GM18873 (cell line): ENCODE data around the gene GGA2.
"Not testable (repeated sequence)": the region's sequence is repeated elsewhere in the genome, so short reads cannot be mapped to it uniquely, and the experiment has no call there.

ENCODE experiments used
- ATAC-seq: cut with Tn5 transposase; IDR thresholded peaks from one replicate; pipeline ENCODE4 v1.9.1; 2021; ENCODE audit warnings: mild to moderate bottlenecking, moderate library complexity, moderate number of reproducible peaks; ENCODE audit not compliant: unreplicated experiment, low FRiP score

GGA2 gene

GRCh38 chr16:23505180-23505665 is 5.1 kb downstream of the GGA2 start:
- ATAC-seq, result no peak

- ATAC-seq, result no peak
Measured at GRCh38 chr16:23504453-23505179, 5.7 kb downstream of the GGA2 start.

- ATAC-seq, result no peak
Measured at GRCh38 chr16:23504076-23504452, 6.2 kb downstream of the GGA2 start.

DNA sequence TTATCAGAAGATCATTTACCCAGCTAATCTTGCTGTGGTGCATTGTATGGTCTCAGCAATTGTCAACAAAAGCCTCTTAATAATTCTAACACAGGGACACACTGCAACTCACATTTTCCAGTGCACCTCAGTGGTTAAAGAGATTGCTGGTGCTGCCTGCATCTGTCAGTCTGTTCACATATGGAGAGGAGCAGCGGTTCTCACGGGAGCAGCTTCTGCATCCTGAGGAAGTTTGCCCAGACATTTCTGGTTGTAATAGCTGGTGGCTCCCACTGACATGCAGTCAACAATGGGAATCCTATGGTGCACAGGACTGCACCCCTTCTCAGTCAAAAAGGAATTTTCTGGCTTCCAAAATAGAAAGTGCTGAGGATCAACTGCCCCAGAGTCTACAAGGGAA is 7.8 kb downstream of the GGA2 start:
- ATAC-seq, result no peak

GRCh38 chr16:23501291-23501690 is 9.0 kb downstream of the GGA2 start:
- ATAC-seq, result no peak

- no peak for ATAC-seq
Measured at GRCh38 chr16:23500862-23501225, 9.4 kb downstream of the GGA2 start.

GRCh38 chr16:23500212-23500861 is 10.0 kb downstream of the GGA2 start:
- no peak for ATAC-seq

DNA sequence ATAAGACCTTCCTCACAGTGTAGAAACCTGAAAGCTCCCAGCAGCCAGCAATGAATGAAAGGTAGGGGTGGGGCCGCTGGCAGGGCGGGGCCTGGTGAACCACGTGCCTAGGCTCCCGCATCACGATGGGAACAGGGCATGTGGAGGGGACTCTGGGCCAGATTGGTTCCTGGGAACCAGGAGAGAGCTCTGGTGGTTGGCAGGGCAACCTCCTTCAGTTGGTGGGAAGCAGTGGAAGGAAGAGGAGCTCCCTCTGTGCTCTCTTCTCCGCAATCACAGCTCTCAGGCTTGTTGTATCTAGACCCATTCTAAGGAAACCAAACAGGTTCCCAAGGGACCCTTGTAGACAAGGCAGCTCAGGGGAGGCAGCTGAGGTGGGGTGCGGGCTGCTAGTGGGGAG is 10.5 kb downstream of the GGA2 start:
- no peak for ATAC-seq

DNA sequence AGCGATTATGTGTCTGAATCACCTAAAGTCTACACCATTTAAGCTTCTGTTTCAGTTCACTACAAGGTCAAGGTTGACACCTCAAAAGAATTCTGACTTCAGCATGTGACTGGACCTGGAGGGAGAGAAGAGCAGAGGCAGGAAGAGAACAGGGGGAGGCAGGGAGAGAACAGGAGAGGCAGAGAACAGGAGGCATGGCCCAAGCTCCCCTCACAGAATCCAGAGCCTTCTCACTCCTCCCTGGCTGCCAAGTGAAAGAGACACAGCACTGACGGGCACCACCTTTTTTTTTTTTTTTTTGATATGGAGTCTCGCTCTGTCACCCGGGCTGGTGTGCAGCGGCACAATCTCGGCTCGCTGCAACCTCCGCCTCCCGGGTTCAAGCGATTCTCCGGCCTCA is 11.4 kb downstream of the GGA2 start:
- no peak for ATAC-seq

DNA sequence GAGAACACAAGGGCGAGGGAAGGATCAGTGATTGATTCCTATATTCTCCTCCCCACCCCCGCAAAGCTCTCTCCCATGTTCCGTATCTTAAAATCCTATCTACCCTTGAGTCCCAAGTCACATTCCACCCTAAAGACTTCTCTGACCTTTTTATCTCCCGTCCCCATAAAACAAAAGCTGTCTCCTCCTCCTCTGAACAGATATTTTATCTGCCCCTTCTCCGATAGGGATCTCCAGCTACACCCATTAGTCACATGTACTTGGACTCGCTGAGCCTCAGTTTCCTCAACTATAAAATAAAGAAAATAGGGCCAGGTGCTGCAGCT is 12.8 kb downstream of the GGA2 start:
- ATAC-seq, result no peak

DNA sequence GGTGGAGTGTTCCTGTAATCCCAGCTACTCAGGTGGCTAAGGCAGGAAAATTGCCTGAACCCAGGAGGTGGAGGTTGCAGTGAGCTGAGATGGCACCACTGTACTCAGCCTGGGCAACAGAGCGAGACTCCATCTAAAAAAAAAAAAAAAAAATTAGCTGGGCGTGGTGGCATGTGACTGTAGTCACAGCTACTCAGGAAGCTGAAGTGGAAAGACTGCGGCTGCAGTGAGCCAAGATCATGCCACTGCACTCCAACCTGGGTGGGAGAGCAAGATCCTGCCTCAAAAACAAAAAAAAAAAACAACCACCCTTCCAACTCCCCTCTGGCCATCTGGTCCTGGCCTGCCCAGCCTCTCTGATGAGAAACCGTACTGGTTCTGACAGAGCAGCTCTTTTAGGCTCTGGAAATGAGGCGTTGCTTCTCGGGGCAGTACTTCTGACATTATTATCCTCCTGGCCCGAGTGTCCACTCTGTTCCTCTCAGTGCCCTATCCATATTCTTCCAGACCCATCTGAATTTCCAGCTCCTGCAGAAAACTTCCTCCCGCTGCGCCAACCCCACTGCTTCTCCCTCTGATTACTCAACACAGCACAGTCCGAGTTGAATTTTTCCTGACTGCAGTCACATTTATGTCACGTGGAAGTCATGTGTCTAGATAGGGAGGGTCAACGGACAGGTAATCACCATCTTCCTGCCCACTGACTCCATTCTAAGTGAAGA is 13.3 kb downstream of the GGA2 start:
- no peak for ATAC-seq

GRCh38 chr16:23495671-23496070 is 14.6 kb downstream of the GGA2 start:
- ATAC-seq, result no peak

DNA sequence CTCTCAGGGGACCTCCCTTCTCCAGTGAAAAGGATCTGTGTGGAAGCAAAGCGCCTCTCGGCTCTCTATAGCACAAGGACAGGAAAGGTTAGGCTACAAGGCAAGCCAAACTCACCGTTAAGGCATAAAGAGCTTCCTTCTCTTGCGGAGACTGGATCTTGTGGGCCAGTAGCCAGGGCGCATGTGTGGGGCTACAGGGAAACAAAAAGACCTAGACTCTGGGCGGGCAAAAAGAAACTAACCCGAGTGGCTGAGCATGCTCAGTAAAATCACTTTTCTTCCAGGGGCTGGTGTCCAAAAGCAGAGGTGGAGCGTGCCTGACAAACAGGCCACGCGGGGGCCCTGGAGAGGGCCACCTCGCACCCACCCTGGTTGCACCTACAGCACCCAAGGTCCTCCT is 16.1 kb downstream of the GGA2 start:
- no peak for ATAC-seq

- no peak for ATAC-seq
Measured at GRCh38 chr16:23491490-23492391, 18.6 kb downstream of the GGA2 start.

DNA sequence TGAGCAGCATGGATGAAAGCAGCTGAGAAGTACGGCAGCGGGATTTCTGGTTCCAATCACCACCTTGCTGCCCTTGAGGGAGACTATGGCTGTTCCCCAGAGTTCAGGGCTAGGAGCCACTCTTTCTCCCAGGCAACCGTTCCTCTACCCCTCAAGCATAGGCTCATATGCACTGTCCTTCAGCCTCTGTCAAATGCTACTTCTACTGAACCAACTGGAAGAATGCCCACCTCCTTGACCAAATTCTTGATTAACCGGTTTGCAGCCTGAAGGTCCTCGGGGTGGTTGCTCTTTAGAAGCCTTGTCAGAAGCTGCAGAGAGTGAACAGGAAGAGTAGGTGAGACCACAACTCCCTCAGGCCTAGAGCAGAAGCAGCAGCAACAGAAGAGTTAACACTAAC is 23.8 kb downstream of the GGA2 start:
- no peak for ATAC-seq

- no peak for ATAC-seq
Measured at GRCh38 chr16:23485841-23486240, 24.5 kb downstream of the GGA2 start.

DNA sequence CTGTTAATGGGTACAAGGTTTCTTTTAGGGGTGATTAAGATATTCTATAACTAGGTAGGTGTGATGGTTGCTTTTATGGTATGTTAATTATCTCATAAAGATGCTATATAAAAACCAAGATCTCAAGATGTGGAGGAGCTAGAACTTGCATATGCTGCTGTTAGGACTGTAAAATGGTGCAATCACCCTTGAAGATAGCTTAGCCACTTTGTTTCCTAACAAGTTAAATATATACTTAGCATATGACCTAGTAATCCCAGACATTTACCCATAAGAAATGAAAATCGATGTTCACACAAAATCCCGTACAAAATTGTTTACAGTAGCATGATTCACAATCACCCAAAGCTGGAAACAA is 25.1 kb downstream of the GGA2 start:
- ATAC-seq, result no peak

- no peak for ATAC-seq
Measured at GRCh38 chr16:23484510-23485256, 25.6 kb downstream of the GGA2 start.

DNA sequence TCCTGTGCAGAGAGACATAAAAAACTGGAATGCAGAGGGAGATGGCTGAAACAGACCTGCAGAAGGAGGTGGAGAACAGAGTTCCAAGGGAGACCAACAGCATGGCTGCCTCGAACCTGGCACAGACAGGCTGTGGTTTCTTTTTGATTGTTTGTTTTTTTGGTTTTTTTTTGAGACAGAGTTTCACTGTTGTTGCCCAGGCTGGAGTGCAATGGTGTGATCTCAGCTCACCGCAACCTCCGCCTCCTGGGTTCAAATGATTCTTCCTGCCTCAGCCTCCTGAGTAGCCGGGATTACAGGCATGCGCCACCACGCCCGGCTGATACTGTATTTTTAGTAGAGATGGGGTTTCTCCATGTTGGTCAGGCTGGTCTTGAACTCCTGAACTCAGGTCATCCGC is 26.8 kb downstream of the GGA2 start:
- not testable (repeated sequence) for ATAC-seq

GRCh38 chr16:23482778-23483177 is 27.5 kb downstream of the GGA2 start:
- no peak for ATAC-seq
